ENCODE data around the gene ZDHHC7. TPM values are rescaled to one million over a fixed set of nuclear protein-coding genes. Genes with fewer than 3 reads are reported as not detected.

Gene ZDHHC7
- total RNA-seq, 2 experiments from 2014 or later: 16.6 to 17.9 TPM

GRCh38 chr16:84925773-84926372, 85.5 kb downstream of the ZDHHC7 start:
- Mint-ChIP-seq H3K4me3 (no peak overlapping the region), H3K9me3 (no peaks in the 10 kb centered on the region), H3K36me3 (ENCODE audit: low read depth) (no peaks in the 10 kb centered on the region), H3K4me1 (ENCODE audit: low read depth) (no peaks in the 10 kb centered on the region), H3K27me3 (ENCODE audit: low read depth) (no peaks in the 10 kb centered on the region), H3K27ac (no peak overlapping the region)
- CTCF ChIA-PET: interaction anchor here (0.6 to 3.6 kb wide), 9 partner anchors 9 to 171 kb away, joined by 3 to 34 read pairs (median 4); no protein-coding TSS in a partner anchor
- intact Hi-C loops (cut with micrococcal nuclease): loop anchor here (1.0 kb wide), 2 partner anchors 26 to 44 kb away; no protein-coding TSS in a partner anchor
- no peak for DNase-seq

- Mint-ChIP-seq H3K4me3 (no peak overlapping the region), H3K27ac (no peak overlapping the region), H3K9me3 (no peaks in the 10 kb centered on the region), H3K27me3 (ENCODE audit: low read depth) (no peaks in the 10 kb centered on the region), H3K36me3 (ENCODE audit: low read depth) (no peaks in the 10 kb centered on the region), H3K4me1 (ENCODE audit: low read depth) (no peaks in the 10 kb centered on the region)
- CTCF ChIA-PET: interaction anchor here (0.7 to 3.6 kb wide), 13 partner anchors 8 to 171 kb away, joined by 3 to 34 read pairs (median 4); no protein-coding TSS in a partner anchor
- intact Hi-C loops (cut with micrococcal nuclease): loop anchor here (1.0 kb wide), 2 partner anchors 27 to 45 kb away; no protein-coding TSS in a partner anchor
- DNase-seq: peak; percentile 77
Observed at GRCh38 chr16:84925092-84925772, 86.1 kb downstream of the ZDHHC7 start.

- DNase-seq: no peak
- Mint-ChIP-seq H3K9me3 (no peaks in the 10 kb centered on the region), H3K27ac (no peak overlapping the region), H3K4me3 (no peak overlapping the region), H3K36me3 (ENCODE audit: low read depth) (no peaks in the 10 kb centered on the region), H3K27me3 (ENCODE audit: low read depth) (no peaks in the 10 kb centered on the region), H3K4me1 (ENCODE audit: low read depth) (no peaks in the 10 kb centered on the region)
- intact Hi-C loops (cut with micrococcal nuclease): loop anchor here (1.0 kb wide), 2 partner anchors 28 to 46 kb away; no protein-coding TSS in a partner anchor
- CTCF ChIA-PET: interaction anchor here (0.7 to 3.6 kb wide), 8 partner anchors 27 to 170 kb away, joined by 3 to 34 read pairs (median 6); no protein-coding TSS in a partner anchor
Observed at GRCh38 chr16:84924331-84925091, 86.8 kb downstream of the ZDHHC7 start.

Other genes starting within 250 kb of the ZDHHC7 start
- gene CRISPLD2, start 191.6 kb downstream of the ZDHHC7 start, total RNA-seq: under 1 TPM in 1 of 2 experiments, not detected in 1; 0.14 TPM
- gene KIAA0513, start 16.3 kb upstream of the ZDHHC7 start, total RNA-seq: 1 to 10 TPM; 9.7 to 9.8 TPM
- not detected for gene CIBAR2, start 100.9 kb upstream of the ZDHHC7 start, total RNA-seq